Spleen (tissue), 7 donors: ENCODE results near the gene CPLX3.

Source experiments
- POLR2A ChIP-seq, 3 donors: fragments of 450-650 bp; IDR thresholded peaks; one replicate each; pipeline ENCODE4 v1.5.1; 2017; ENCODE audit warnings: antibody characterized with exemption in 3 of 3, mild to moderate bottlenecking in 1 of 3
- TF ChIP-seq, protein P1 (sequence below), 11 experiments: fragments of 200-600 bp in 7 of 11; fragments of 450-650 bp in 4 of 11; sonication (generic) in 4 of 11; IDR thresholded peaks in 8 of 11; conservative IDR thresholded peaks in 3 of 11; 1 replicate in 7 of 11; 2 replicates in 4 of 11; pipeline versions ENCODE4 v1.4.0 to v1.8.0; 2016 to 2021; ENCODE audit warnings: antibody characterized with exemption in 11 of 11, inconsistent platforms in 4 of 11, mild to moderate bottlenecking in 1 of 11
- donor health status: DM: no; HTN: no; CAD: no; lungs with moderate emphysema.
- donor health status: DM: no; HTN: no; CAD: no.
- donor health status: DM: no; HTN: no; CAD: no.

DNA sequence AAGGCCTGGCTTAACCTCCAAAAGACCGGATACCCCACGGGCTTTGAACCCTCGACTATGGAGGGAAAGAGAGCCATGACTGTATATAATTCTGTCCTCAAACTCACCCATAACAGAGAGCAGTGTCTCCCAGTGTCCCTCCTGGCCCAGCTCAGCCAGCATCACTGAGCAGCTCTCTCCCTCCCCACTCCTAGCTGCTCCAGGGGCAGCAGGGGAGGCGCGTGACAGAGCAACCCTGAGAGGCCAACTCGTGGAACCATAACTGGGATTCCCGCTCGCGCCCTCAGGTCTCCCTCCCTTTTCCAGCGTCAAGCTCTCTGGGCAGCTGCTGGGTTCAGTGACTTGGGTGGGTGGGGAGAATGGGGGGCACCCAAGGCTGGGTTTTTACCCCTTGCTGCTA is 561 bp upstream of the CPLX3 start:
- TF ChIP-seq, protein P1, sequence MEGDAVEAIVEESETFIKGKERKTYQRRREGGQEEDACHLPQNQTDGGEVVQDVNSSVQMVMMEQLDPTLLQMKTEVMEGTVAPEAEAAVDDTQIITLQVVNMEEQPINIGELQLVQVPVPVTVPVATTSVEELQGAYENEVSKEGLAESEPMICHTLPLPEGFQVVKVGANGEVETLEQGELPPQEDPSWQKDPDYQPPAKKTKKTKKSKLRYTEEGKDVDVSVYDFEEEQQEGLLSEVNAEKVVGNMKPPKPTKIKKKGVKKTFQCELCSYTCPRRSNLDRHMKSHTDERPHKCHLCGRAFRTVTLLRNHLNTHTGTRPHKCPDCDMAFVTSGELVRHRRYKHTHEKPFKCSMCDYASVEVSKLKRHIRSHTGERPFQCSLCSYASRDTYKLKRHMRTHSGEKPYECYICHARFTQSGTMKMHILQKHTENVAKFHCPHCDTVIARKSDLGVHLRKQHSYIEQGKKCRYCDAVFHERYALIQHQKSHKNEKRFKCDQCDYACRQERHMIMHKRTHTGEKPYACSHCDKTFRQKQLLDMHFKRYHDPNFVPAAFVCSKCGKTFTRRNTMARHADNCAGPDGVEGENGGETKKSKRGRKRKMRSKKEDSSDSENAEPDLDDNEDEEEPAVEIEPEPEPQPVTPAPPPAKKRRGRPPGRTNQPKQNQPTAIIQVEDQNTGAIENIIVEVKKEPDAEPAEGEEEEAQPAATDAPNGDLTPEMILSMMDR (IDR thresholded peaks at IDR 0.05 in 8 of 11, conservative IDR thresholded peaks at IDR 0.05 in 3 of 11), result no peak
- no peak for TF ChIP-seq POLR2A (IDR thresholded peaks at IDR 0.05)
